WERI-Rb-1 (cell line): ENCODE data around the gene VAMP3.
A peak's percentile ranks its signal among the peaks of the same experiment; 100 is the strongest.

Source experiments
- DNase-seq: peaks from one replicate; pipeline ENCODE4 v3.0.0-alpha.2; 2020
- H3K27ac ChIP-seq: fragments of 250-450 bp; sonication (Bioruptor Pico); 2 replicates; pipeline ENCODE4 v1.5.1; 2020; ENCODE audit warnings: mild to moderate bottlenecking, moderate library complexity
- H3K27me3 ChIP-seq: fragments of 250-450 bp; sonication (Bioruptor Pico); 2 replicates; pipeline ENCODE4 v1.5.1; 2021; ENCODE audit warnings: mild to moderate bottlenecking, low read depth, moderate library complexity; ENCODE audit not compliant: insufficient read depth, severe bottlenecking
- H3K36me3 ChIP-seq: fragments of 250-450 bp; sonication (Bioruptor Pico); 2 replicates; pipeline ENCODE4 v1.5.1; 2020; ENCODE audit warnings: mild to moderate bottlenecking, moderate library complexity
- H3K4me3 ChIP-seq: 2 replicates; pipeline ENCODE4 v1.5.1; 2011; ENCODE audit warnings: low read depth, mild to moderate bottlenecking, control low read depth, low read length
- H3K9me3 ChIP-seq: fragments of 250-450 bp; sonication (Bioruptor Pico); 2 replicates; pipeline ENCODE4 v1.5.1; 2021; ENCODE audit warnings: mild to moderate bottlenecking, moderate library complexity; ENCODE audit not compliant: severe bottlenecking
- CTCF ChIP-seq: IDR thresholded peaks from 2 replicates; pipeline ENCODE4 v1.5.1; 2011; ENCODE audit warnings: low read depth, mild to moderate bottlenecking, control low read depth, inconsistent platforms, low read length

Gene VAMP3

GRCh38 chr1:7780976-7781375 lies 9.9 kb downstream of the VAMP3 start:
- no peak overlapping the region for H3K4me3 ChIP-seq
- DNase-seq = no peak
- H3K27ac ChIP-seq = no peak overlapping the region
- H3K36me3 ChIP-seq = peaks cover 34% of the 10 kb centered on the region
- no peaks in the 10 kb centered on the region for H3K9me3 ChIP-seq
- no peaks in the 10 kb centered on the region for H3K27me3 ChIP-seq
- TF ChIP-seq CTCF = no peak

- no peak for TF ChIP-seq CTCF
- no peak for DNase-seq
- no peak overlapping the region for H3K27ac ChIP-seq
- no peaks in the 10 kb centered on the region for H3K27me3 ChIP-seq
- H3K9me3 ChIP-seq = no peaks in the 10 kb centered on the region
- peaks cover 39% of the 10 kb centered on the region for H3K36me3 ChIP-seq
- no peak overlapping the region for H3K4me3 ChIP-seq
These were observed 10.4 kb downstream of the VAMP3 start for GRCh38 chr1:7781501-7781900.

- H3K36me3 ChIP-seq = peaks cover 44% of the 10 kb centered on the region
- DNase-seq = no peak
- no peak for TF ChIP-seq CTCF
These were observed 10.9 kb downstream of the VAMP3 start for GRCh38 chr1:7781923-7782495.

GRCh38 chr1:7783178-7783711 lies 12.1 kb downstream of the VAMP3 start:
- TF ChIP-seq CTCF = no peak

More at GRCh38 chr1:7781923-7782495, 10.9 kb downstream of the VAMP3 start:
- Histone ChIP-seq H3K27ac (no peak overlapping the region), H3K9me3 (no peaks in the 10 kb centered on the region), H3K4me3 (no peak overlapping the region), H3K27me3 (no peaks in the 10 kb centered on the region)

GRCh38 chr1:7783826-7784491 lies 12.9 kb downstream of the VAMP3 start, which contains the start of gene PER3:
TSS of gene PER3 (plus strand) at chr1:7784291. CDS start at chr1:7784878, 587 bp downstream.
- H3K27ac ChIP-seq = peak within 1 kb of the TSS; percentile 89
- H3K36me3 ChIP-seq = peaks cover 50% of the 10 kb centered on the region
- no peaks in the 10 kb centered on the region for H3K27me3 ChIP-seq
- peak; percentile 96 for DNase-seq
- peak within 1 kb of the TSS; percentile 67 for H3K4me3 ChIP-seq
- no peak for TF ChIP-seq CTCF
- H3K9me3 ChIP-seq = no peaks in the 10 kb centered on the region

More at GRCh38 chr1:7783178-7783711, 12.1 kb downstream of the VAMP3 start:
- peak overlapping the region; percentile 41 for H3K27ac ChIP-seq
- no peaks in the 10 kb centered on the region for H3K27me3 ChIP-seq
- peaks cover 44% of the 10 kb centered on the region for H3K36me3 ChIP-seq
- H3K9me3 ChIP-seq = no peaks in the 10 kb centered on the region
- peak overlapping the region; percentile 67 for H3K4me3 ChIP-seq
- DNase-seq = peak; percentile 91
